ENCODE data around the gene FGF21.

DNA sequence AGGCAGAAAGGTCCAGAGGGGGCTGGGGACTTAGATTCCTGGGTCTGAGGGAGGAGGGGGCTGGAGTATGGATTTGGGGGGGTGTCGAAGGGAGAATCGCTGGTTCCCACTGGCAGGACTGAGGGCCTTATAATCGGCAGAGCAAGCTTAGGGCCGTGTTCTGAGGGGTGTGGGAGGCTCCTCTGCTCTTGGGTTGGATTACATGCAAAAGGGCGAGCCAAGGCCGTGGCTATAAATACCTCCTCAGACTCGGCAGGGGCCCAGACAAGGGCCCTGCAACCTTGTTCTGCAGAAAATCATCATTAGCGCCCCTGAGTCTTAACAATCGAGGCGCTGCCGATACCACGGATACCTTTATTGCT, 35.1 kb upstream of the FGF21 start:
- TF ChIP-seq, protein P1, sequence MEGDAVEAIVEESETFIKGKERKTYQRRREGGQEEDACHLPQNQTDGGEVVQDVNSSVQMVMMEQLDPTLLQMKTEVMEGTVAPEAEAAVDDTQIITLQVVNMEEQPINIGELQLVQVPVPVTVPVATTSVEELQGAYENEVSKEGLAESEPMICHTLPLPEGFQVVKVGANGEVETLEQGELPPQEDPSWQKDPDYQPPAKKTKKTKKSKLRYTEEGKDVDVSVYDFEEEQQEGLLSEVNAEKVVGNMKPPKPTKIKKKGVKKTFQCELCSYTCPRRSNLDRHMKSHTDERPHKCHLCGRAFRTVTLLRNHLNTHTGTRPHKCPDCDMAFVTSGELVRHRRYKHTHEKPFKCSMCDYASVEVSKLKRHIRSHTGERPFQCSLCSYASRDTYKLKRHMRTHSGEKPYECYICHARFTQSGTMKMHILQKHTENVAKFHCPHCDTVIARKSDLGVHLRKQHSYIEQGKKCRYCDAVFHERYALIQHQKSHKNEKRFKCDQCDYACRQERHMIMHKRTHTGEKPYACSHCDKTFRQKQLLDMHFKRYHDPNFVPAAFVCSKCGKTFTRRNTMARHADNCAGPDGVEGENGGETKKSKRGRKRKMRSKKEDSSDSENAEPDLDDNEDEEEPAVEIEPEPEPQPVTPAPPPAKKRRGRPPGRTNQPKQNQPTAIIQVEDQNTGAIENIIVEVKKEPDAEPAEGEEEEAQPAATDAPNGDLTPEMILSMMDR (IDR thresholded peaks at IDR 0.05): no peak
- TF ChIP-seq EP300 (IDR thresholded peaks at IDR 0.05): no peak
